ENCODE measurements around the gene PPP4R2. TPM values are rescaled to one million over a fixed set of nuclear protein-coding genes. Genes with fewer than 3 reads are reported as not detected.

Gene PPP4R2
- total RNA-seq, 3 donors from 2014 or later (not counting 1 experiment from before 2014, with no cell fraction given), result 50.4 to 72.8 (median 60.1) TPM

DNA sequence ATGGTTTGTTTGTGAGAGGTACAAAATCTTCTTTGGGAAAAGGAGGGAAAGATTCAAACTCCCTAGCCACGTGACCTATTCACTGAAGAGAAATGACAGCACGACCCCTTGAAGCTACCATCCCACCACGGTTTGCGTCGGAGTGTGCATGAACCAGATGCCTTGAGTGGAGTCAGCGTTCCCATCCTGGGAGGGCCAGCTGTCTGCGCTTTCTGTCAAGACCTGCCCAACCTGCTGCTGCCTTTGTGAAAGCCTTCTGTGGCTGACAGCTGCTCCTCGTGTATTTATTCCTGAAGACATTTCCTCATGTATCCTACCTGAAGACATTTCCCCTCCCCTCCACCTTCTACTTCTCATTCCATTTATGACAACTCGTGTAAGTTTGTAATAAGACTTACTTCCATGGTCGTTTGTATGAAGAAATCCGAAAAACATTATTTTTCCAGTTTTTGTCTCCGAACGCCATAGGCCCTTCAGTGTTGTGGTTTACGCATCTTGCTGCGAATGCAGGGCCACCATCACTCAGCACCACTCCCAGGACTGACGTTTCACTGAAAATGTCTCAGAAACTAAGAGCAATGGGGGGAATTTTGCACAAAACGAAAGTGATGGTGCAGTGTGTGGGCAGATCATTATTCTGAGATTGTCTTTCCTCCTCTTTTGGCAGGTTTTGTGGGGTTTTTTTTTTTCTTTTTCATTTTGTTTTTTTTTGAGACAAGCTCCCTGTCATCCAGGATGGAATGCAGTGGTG lies 83.8 kb downstream of the PPP4R2 start:
- DNase-seq, result no peak
- Histone ChIP-seq H3K9me3 (ENCODE audit: control insufficient read depth, insufficient read depth, low read length) (no peaks in the 10 kb centered on the region), H3K27ac (ENCODE audit: low read length) (no peak overlapping the region), H3K4me1 (ENCODE audit: control insufficient read depth, insufficient read depth, low read length) (no peaks in the 10 kb centered on the region), H3K4me3 (ENCODE audit: low read length) (no peak overlapping the region), H3K36me3 (ENCODE audit: control insufficient read depth, insufficient read depth, low read length) (no peaks in the 10 kb centered on the region), H3K27me3 (ENCODE audit: control insufficient read depth, insufficient read depth, low read length) (no peaks in the 10 kb centered on the region)
- WGBS (ENCODE audit: insufficient coverage), result 89% methylated on average over 17 of the region's 17 CpGs
- no peaks in the 10 kb centered on the region for H3K4me1 Mint-ChIP-seq
- intact Hi-C loops (cut with micrococcal nuclease), result no loop called here
- H3K27me3 Mint-ChIP-seq (ENCODE audit: low read depth in 2 of 2), result no peaks in the 10 kb centered on the region
- TF ChIP-seq, protein P1, sequence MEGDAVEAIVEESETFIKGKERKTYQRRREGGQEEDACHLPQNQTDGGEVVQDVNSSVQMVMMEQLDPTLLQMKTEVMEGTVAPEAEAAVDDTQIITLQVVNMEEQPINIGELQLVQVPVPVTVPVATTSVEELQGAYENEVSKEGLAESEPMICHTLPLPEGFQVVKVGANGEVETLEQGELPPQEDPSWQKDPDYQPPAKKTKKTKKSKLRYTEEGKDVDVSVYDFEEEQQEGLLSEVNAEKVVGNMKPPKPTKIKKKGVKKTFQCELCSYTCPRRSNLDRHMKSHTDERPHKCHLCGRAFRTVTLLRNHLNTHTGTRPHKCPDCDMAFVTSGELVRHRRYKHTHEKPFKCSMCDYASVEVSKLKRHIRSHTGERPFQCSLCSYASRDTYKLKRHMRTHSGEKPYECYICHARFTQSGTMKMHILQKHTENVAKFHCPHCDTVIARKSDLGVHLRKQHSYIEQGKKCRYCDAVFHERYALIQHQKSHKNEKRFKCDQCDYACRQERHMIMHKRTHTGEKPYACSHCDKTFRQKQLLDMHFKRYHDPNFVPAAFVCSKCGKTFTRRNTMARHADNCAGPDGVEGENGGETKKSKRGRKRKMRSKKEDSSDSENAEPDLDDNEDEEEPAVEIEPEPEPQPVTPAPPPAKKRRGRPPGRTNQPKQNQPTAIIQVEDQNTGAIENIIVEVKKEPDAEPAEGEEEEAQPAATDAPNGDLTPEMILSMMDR (IDR thresholded peaks at IDR 0.05), result no peak
- no peak for ATAC-seq
- H3K9me3 Mint-ChIP-seq, result no peaks in the 10 kb centered on the region
- no peak overlapping the region for H3K4me3 Mint-ChIP-seq
- no peaks in the 10 kb centered on the region for H3K36me3 Mint-ChIP-seq
- no peak overlapping the region for H3K27ac Mint-ChIP-seq

GRCh38 chr3:73081140-73081539 lies 84.5 kb downstream of the PPP4R2 start:
- peaks cover 3% of the 10 kb centered on the region in 2 donors for H3K4me1 Mint-ChIP-seq
- H3K9me3 Mint-ChIP-seq, result no peaks in the 10 kb centered on the region
- no peak overlapping the region for H3K27ac Mint-ChIP-seq
- no peaks in the 10 kb centered on the region for H3K36me3 ChIP-seq (ENCODE audit: control insufficient read depth, insufficient read depth, low read length)
- H3K4me3 ChIP-seq (ENCODE audit: low read length), result no peak overlapping the region
- intact Hi-C loops (cut with micrococcal nuclease), result no loop called here
- no peak overlapping the region for H3K4me3 Mint-ChIP-seq
- 96% methylated on average over 8 of the region's 8 CpGs for WGBS (ENCODE audit: insufficient coverage)
- H3K9me3 ChIP-seq (ENCODE audit: control insufficient read depth, insufficient read depth, low read length), result no peaks in the 10 kb centered on the region
- DNase-seq (no peak), ATAC-seq (no peak)
- no peaks in the 10 kb centered on the region for H3K4me1 ChIP-seq (ENCODE audit: control insufficient read depth, insufficient read depth, low read length)
- H3K36me3 Mint-ChIP-seq, result no peaks in the 10 kb centered on the region
- no peak overlapping the region for H3K27ac ChIP-seq (ENCODE audit: low read length)
- TF ChIP-seq, protein P1 (IDR thresholded peaks at IDR 0.05), result no peak
- peaks cover 0 to 3% of the 10 kb centered on the region in 2 donors for H3K27me3 Mint-ChIP-seq (ENCODE audit: low read depth in 2 of 2)
- no peaks in the 10 kb centered on the region for H3K27me3 ChIP-seq (ENCODE audit: control insufficient read depth, insufficient read depth, low read length)

GRCh38 chr3:73084170-73084569 lies 87.6 kb downstream of the PPP4R2 start:
- intact Hi-C loops (cut with micrococcal nuclease), result no loop called here
- DNase-seq, result no peak
- no peaks in the 10 kb centered on the region for H3K9me3 ChIP-seq (ENCODE audit: control insufficient read depth, insufficient read depth, low read length)
- no peak overlapping the region for H3K4me3 Mint-ChIP-seq
- 74% methylated on average over 2 of the region's 2 CpGs for WGBS (ENCODE audit: insufficient coverage)
- no peak overlapping the region for H3K27ac Mint-ChIP-seq
- no peaks in the 10 kb centered on the region for H3K36me3 ChIP-seq (ENCODE audit: control insufficient read depth, insufficient read depth, low read length)
- TF ChIP-seq, protein P1 (IDR thresholded peaks at IDR 0.05), result no peak
- no peaks in the 10 kb centered on the region for H3K36me3 Mint-ChIP-seq
- H3K4me3 ChIP-seq (ENCODE audit: low read length), result no peak overlapping the region
- H3K9me3 Mint-ChIP-seq, result no peaks in the 10 kb centered on the region
- H3K27me3 ChIP-seq (ENCODE audit: control insufficient read depth, insufficient read depth, low read length), result no peaks in the 10 kb centered on the region
- H3K27me3 Mint-ChIP-seq (ENCODE audit: low read depth in 2 of 2), result peaks cover 0 to 5% of the 10 kb centered on the region in 2 donors
- H3K4me1 ChIP-seq (ENCODE audit: control insufficient read depth, insufficient read depth, low read length), result no peaks in the 10 kb centered on the region
- H3K4me1 Mint-ChIP-seq, result peaks cover 6% of the 10 kb centered on the region in 2 donors
- H3K27ac ChIP-seq (ENCODE audit: low read length), result no peak overlapping the region
- ATAC-seq, result no peak

Measured in natural killer cell (primary cell).